Subcutaneous abdominal adipose tissue (tissue), 5 donors: ENCODE measurements around the gene CNTNAP2.
"Not testable (repeated sequence)": the region's sequence is repeated elsewhere in the genome, so short reads cannot be mapped to it uniquely, and the experiment has no call there.

Source experiments
- H3K27ac ChIP-seq: one replicate; pipeline ENCODE4 v1.7.0; 2013; ENCODE audit warnings: low read depth, mild to moderate bottlenecking, inconsistent platforms, low read length, moderate library complexity
- H3K27me3 ChIP-seq, 5 donors: one replicate each; pipeline ENCODE4 v1.7.0; 2013; ENCODE audit warnings: low read length in 5 of 5, inconsistent platforms in 1 of 5; ENCODE audit not compliant: control insufficient read depth in 5 of 5, insufficient read depth in 4 of 5
- H3K36me3 ChIP-seq, 5 donors: one replicate each; pipeline ENCODE4 v1.7.0; 2013; ENCODE audit warnings: low read length in 5 of 5; ENCODE audit not compliant: control insufficient read depth in 5 of 5, insufficient read depth in 5 of 5
- H3K4me1 ChIP-seq, 5 donors: one replicate each; pipeline ENCODE4 v1.7.0; 2013; ENCODE audit warnings: low read length in 5 of 5, mild to moderate bottlenecking in 3 of 5, moderate library complexity in 1 of 5; ENCODE audit not compliant: control insufficient read depth in 5 of 5, insufficient read depth in 5 of 5
- H3K4me3 ChIP-seq, 5 donors: one replicate each; pipeline ENCODE4 v1.7.0; 2013; ENCODE audit warnings: low read length in 5 of 5, low read depth in 1 of 5
- H3K9ac ChIP-seq, 5 donors: one replicate each; pipeline ENCODE4 v1.7.0; 2013; ENCODE audit warnings: low read length in 5 of 5, mild to moderate bottlenecking in 4 of 5, moderate library complexity in 3 of 5
- H3K9me3 ChIP-seq, 5 donors: one replicate each; pipeline ENCODE4 v1.7.0; 2013; ENCODE audit warnings: low read length in 5 of 5; ENCODE audit not compliant: control insufficient read depth in 5 of 5
- donor health status: healthy.
- donor health status: healthy.
- donor health status: healthy.
- donor health status: healthy.
- donor health status: healthy.

Gene CNTNAP2

GRCh38 chr7:146894927-146895326, 778.3 kb downstream of the CNTNAP2 start:
- Histone ChIP-seq H3K27me3 (no peaks in the 10 kb centered on the region), H3K36me3 (no peaks in the 10 kb centered on the region), H3K4me3 (no peak overlapping the region), H3K4me1 (no peaks in the 10 kb centered on the region), H3K9ac (no peak overlapping the region), H3K9me3 (no peaks in the 10 kb centered on the region), H3K27ac (no peak overlapping the region)

GRCh38 chr7:146902266-146902665, 785.7 kb downstream of the CNTNAP2 start:
- no peaks in the 10 kb centered on the region for H3K27me3 ChIP-seq

GRCh38 chr7:146902728-146903127, 786.1 kb downstream of the CNTNAP2 start:
- H3K27me3 ChIP-seq, result no peaks in the 10 kb centered on the region
- no peaks in the 10 kb centered on the region for H3K4me1 ChIP-seq
- H3K9me3 ChIP-seq, result peaks cover 0 to 3% (median 2%) of the 10 kb centered on the region in 5 donors
- H3K9ac ChIP-seq, result no peak overlapping the region
- no peaks in the 10 kb centered on the region for H3K36me3 ChIP-seq
- H3K4me3 ChIP-seq, result no peak overlapping the region
- H3K27ac ChIP-seq, result no peak overlapping the region

More at GRCh38 chr7:146902266-146902665, 785.7 kb downstream of the CNTNAP2 start:
- no peak overlapping the region for H3K9ac ChIP-seq
- H3K4me1 ChIP-seq, result no peaks in the 10 kb centered on the region
- H3K27ac ChIP-seq, result no peak overlapping the region
- no peak overlapping the region for H3K4me3 ChIP-seq
- peaks cover 0 to 3% (median 2%) of the 10 kb centered on the region in 5 donors for H3K9me3 ChIP-seq
- no peaks in the 10 kb centered on the region for H3K36me3 ChIP-seq

DNA sequence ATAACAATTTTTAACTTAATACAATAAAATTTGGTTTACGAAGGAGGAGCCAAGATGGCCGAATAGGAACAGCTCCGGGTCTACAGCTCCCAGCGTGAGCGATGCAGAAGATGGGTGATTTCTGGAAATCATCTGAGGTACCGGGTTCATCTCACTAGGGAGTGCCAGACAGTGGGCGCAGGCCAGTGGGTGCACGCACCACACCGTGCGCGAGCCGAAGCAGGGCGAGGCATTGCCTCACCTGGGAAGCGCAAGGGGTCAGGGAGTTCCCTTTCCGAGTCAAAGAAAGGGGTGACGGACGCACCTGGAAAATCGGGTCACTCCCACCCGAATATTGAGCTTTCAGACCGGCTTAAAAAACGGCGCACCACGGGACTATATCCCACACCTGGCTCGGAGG, 789.1 kb downstream of the CNTNAP2 start:
- not testable (repeated sequence) for H3K27ac ChIP-seq, H3K27me3 ChIP-seq, H3K9me3 ChIP-seq, H3K9ac ChIP-seq, H3K36me3 ChIP-seq, H3K4me1 ChIP-seq, H3K4me3 ChIP-seq

DNA sequence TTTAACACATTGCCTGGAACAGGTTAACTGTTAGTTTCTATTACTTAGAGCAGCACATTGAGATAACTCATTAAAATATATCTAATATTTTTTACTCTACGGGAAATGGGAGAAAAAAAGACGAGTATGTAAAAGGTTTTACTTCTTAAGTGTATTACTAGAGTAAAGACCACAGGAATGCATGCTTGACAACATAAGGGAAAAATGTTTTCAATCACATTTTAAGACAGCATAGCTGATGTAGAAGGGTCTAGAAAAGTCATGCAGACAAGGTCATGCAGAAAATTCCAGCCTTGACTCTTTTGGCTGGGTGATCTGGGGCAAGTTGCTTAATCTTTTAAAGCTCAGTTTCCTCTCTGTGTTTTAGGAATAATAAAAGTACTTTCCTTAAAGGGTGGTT, 806.2 kb downstream of the CNTNAP2 start:
- H3K9me3 ChIP-seq, result peaks cover 0 to 3% (median 0%) of the 10 kb centered on the region in 5 donors
- no peak overlapping the region for H3K27ac ChIP-seq
- H3K9ac ChIP-seq, result no peak overlapping the region
- H3K4me3 ChIP-seq, result no peak overlapping the region
- no peaks in the 10 kb centered on the region for H3K27me3 ChIP-seq
- no peaks in the 10 kb centered on the region for H3K36me3 ChIP-seq
- no peaks in the 10 kb centered on the region for H3K4me1 ChIP-seq

- H3K36me3 ChIP-seq, result no peaks in the 10 kb centered on the region
- no peak overlapping the region for H3K27ac ChIP-seq
- no peak overlapping the region for H3K9ac ChIP-seq
- H3K9me3 ChIP-seq, result no peaks in the 10 kb centered on the region
- no peaks in the 10 kb centered on the region for H3K27me3 ChIP-seq
- no peaks in the 10 kb centered on the region for H3K4me1 ChIP-seq
- H3K4me3 ChIP-seq, result no peak overlapping the region
These were observed 810.2 kb downstream of the CNTNAP2 start for GRCh38 chr7:146926841-146927240.

GRCh38 chr7:146937836-146938235, 821.2 kb downstream of the CNTNAP2 start:
- no peak overlapping the region for H3K27ac ChIP-seq
- no peaks in the 10 kb centered on the region for H3K36me3 ChIP-seq
- no peaks in the 10 kb centered on the region for H3K9me3 ChIP-seq
- H3K27me3 ChIP-seq, result no peaks in the 10 kb centered on the region
- no peak overlapping the region for H3K9ac ChIP-seq
- H3K4me1 ChIP-seq, result no peaks in the 10 kb centered on the region
- H3K4me3 ChIP-seq, result no peak overlapping the region

- Histone ChIP-seq H3K27me3 (no peaks in the 10 kb centered on the region), H3K9ac (no peak overlapping the region), H3K36me3 (no peaks in the 10 kb centered on the region), H3K4me1 (no peaks in the 10 kb centered on the region), H3K4me3 (no peak overlapping the region), H3K9me3 (peaks cover 0 to 3% (median 0%) of the 10 kb centered on the region in 5 donors), H3K27ac (no peak overlapping the region)
These were observed 826.9 kb downstream of the CNTNAP2 start for GRCh38 chr7:146943483-146943882.

DNA sequence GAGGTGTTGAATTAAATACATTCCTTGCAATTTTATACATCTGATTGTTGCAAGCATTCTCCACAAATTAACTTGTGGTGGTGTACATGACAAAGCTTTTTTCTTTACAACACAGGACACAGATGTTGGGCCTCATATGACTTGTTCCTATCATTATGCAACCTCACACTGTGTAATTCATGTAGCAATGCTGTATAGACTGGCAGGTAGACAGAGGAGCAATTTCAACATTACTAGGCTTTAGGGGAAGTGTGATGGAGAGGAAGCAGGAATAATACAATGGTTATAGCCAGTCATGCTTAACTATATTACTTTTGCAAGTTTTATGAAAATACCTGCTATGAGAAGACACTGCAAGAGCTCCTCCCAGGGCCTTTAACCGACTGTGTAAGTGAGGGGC, 832.1 kb downstream of the CNTNAP2 start:
- no peak overlapping the region for H3K9ac ChIP-seq
- peaks cover 0 to under 1% (median 0%) of the 10 kb centered on the region in 5 donors for H3K9me3 ChIP-seq
- no peak overlapping the region for H3K4me3 ChIP-seq
- no peaks in the 10 kb centered on the region for H3K4me1 ChIP-seq
- H3K27ac ChIP-seq, result no peak overlapping the region
- no peaks in the 10 kb centered on the region for H3K36me3 ChIP-seq
- H3K27me3 ChIP-seq, result no peaks in the 10 kb centered on the region

- no peaks in the 10 kb centered on the region for H3K9me3 ChIP-seq
- no peak overlapping the region for H3K9ac ChIP-seq
- H3K27ac ChIP-seq, result no peak overlapping the region
- no peaks in the 10 kb centered on the region for H3K36me3 ChIP-seq
- H3K27me3 ChIP-seq, result no peaks in the 10 kb centered on the region
- no peak overlapping the region for H3K4me3 ChIP-seq
- no peaks in the 10 kb centered on the region for H3K4me1 ChIP-seq
These were observed 839.7 kb downstream of the CNTNAP2 start for GRCh38 chr7:146956321-146956720.

GRCh38 chr7:146956853-146957252, 840.3 kb downstream of the CNTNAP2 start:
- Histone ChIP-seq H3K9me3 (no peaks in the 10 kb centered on the region), H3K4me3 (no peak overlapping the region), H3K27ac (no peak overlapping the region), H3K36me3 (no peaks in the 10 kb centered on the region), H3K4me1 (peaks cover 0 to 3% (median 0%) of the 10 kb centered on the region in 5 donors), H3K9ac (no peak overlapping the region), H3K27me3 (no peaks in the 10 kb centered on the region)
